MG63 (cell line): ENCODE results near the gene IRF2BPL. TPM values are rescaled to one million over a fixed set of nuclear protein-coding genes. Genes with fewer than 3 reads are reported as not detected.
"Not testable (repeated sequence)": the region's sequence is repeated elsewhere in the genome, so short reads cannot be mapped to it uniquely, and the experiment has no call there.

Source experiments
- DNase-seq: peaks from one replicate; pipeline ENCODE4 v3.0.0-alpha.2; 2020
- H3K27me3 ChIP-seq: fragments of 250-450 bp; sonication (Bioruptor Pico); 2 replicates; pipeline ENCODE4 v1.5.1; 2020; ENCODE audit warnings: mild to moderate bottlenecking, moderate library complexity
- H3K36me3 ChIP-seq: fragments of 250-450 bp; sonication (Bioruptor Pico); 2 replicates; pipeline ENCODE4 v1.5.1; 2020; ENCODE audit warnings: mild to moderate bottlenecking, moderate library complexity
- H3K4me3 ChIP-seq: fragments of 250-450 bp; sonication (Bioruptor Pico); 2 replicates; pipeline ENCODE4 v1.5.1; 2020; ENCODE audit warnings: mild to moderate bottlenecking, moderate library complexity
- H3K9me3 ChIP-seq: fragments of 250-450 bp; sonication (Bioruptor Pico); 2 replicates; pipeline ENCODE4 v1.5.1; 2020; ENCODE audit warnings: mild to moderate bottlenecking, moderate library complexity
- total RNA-seq: library from RNA; depleted of rRNA; stranded (reverse); fragments of >200 nt; shearing (Covaris generic); gene quantifications from 2 replicates; pipeline ENCODE4 v1.2.3, GENCODE V29; 2014; ENCODE audit warnings: low replicate concordance

The IRF2BPL gene
- total RNA-seq, 1 experiment from 2014 or later, result 34.9 TPM

- H3K9me3 ChIP-seq, result no peaks in the 10 kb centered on the region
- peaks cover 28% of the 10 kb centered on the region for H3K36me3 ChIP-seq
- H3K27me3 ChIP-seq, result no peaks in the 10 kb centered on the region
- peak overlapping the region; percentile 73 for H3K4me3 ChIP-seq
- DNase-seq, result peak; percentile 33
These were observed 1.5 kb downstream of the IRF2BPL start for GRCh38 chr14:77026930-77027537.

DNA sequence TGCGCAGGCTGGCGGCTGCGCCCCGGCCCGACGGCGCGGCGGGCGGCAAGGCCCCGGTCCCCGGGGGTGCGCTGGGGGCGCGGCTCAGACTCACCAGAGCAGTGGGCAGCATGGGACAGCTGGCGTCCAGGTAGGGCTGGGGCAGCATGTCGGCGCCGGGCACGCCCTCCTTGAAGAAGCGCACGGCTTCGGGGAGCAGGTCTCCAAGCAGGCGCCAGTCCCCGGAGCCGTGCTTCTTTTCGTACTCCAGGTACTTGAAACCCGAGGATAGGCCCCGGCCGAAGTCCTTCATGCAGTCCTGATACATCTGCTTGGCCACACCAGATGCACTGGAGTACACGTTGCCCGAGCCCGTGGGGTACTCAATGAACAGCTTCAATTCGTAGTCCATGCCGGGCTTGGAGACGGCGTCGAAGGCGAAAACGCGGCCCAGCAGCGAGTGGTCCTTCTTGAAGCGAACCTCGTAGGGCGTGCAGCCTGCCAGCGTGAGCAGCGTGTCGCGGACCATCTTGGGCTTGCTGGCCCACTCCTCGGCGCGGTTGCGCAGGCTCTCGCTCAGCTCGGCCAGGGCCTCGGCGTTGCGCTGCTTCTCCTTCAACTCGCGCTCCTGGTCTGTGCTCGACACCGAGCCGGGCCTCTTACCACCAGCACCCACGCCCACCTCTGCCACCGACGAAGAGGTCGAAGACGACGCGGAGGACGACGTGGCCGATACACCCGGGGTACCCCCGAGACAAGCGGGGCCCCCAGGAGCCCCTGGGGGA, 2.2 kb downstream of the IRF2BPL start:
- DNase-seq, result no peak
- Histone ChIP-seq H3K9me3 (no peaks in the 10 kb centered on the region), H3K36me3 (peaks cover 28% of the 10 kb centered on the region), H3K4me3 (peak overlapping the region; percentile 73), H3K27me3 (no peaks in the 10 kb centered on the region)

DNA sequence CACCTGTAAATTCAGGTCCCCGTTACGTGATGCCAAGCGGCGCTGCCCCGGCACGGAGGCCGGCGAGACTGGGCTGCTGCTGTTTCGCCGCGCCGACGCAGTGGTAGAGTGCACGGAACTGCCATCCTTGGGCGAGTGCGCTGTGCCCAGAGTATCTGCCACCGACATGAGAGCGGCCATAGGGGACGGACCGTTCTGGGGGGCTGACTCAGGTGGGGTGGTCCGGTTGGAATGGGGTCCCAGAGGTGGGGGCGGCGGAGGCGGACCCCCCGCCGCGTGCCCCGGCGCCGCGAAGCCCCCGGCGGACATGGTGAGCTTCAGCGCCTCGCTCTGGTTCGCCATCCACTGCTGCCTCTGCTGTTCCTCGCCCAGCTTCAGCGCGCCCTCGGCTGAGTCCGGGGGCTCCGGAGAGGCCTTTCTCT, 2.8 kb downstream of the IRF2BPL start:
- H3K36me3 ChIP-seq, result peaks cover 28% of the 10 kb centered on the region
- no peak for DNase-seq
- H3K4me3 ChIP-seq, result peak overlapping the region; percentile 73
- no peaks in the 10 kb centered on the region for H3K27me3 ChIP-seq
- no peaks in the 10 kb centered on the region for H3K9me3 ChIP-seq

DNA sequence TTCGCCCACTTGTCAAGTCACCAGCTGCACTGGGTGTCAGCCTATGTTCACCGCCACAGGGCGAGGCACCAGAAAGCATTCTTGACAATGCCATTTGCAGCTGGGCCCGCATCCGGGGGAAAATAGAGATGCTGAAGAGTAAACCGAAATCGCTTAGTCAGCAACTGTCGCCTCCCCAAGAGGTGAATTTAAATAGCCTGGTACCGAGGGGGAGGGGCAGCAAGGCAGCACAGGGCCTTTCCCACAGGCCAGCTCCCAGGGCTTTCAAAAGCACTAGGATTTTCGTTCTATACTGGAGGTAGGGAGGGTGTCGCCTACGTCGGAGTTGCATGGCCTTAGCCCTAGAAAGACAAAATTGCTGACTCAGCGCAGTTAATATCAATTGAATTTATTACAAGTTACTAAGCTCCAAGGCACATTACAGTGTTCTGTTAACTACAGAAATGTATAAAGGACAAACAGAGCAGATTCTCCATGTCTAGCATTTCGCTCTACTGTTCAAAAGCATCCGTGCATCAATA, 4.3 kb downstream of the IRF2BPL start:
- H3K4me3 ChIP-seq, result peak overlapping the region; percentile 73
- H3K36me3 ChIP-seq, result peaks cover 28% of the 10 kb centered on the region
- H3K9me3 ChIP-seq, result no peaks in the 10 kb centered on the region
- H3K27me3 ChIP-seq, result no peaks in the 10 kb centered on the region
- no peak for DNase-seq

- H3K4me3 ChIP-seq, result peak overlapping the region; percentile 73
- peak; percentile 49 for DNase-seq
- H3K9me3 ChIP-seq, result no peaks in the 10 kb centered on the region
These were observed 5.2 kb downstream of the IRF2BPL start for GRCh38 chr14:77023001-77023996.

DNA sequence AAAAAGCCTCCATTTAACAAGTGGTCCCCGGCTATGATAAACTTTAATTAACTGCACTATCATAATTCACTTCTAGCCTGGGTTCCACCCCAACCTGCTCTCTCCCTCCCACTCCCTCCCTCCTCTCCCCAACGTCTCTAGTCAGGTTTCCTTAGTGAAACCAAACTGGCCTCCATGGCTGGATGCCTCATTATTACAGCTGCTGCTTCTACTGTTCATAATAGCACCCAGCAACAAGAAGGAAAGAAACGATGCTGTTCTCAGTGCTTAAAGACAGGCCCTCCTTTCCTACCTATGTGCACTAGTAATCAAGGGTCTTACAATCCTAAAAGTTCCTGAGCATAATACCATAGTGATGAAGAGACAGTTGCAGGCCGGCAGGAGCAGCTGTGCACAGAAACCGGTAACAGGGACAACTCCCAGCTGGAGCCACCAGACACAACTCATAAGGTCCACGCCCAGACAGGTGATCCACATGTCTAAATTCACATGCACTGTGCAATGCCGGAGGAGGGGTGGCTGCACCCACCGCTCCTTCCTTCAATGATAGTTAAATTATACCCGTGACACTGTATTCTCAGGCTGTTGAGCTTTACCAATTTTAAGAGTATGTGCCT, 6.2 kb downstream of the IRF2BPL start:
- Histone ChIP-seq H3K27me3 (no peaks in the 10 kb centered on the region), H3K36me3 (peaks cover 28% of the 10 kb centered on the region), H3K9me3 (no peaks in the 10 kb centered on the region), H3K4me3 (no peak overlapping the region)
- no peak for DNase-seq

More at GRCh38 chr14:77023001-77023996, 5.2 kb downstream of the IRF2BPL start:
- Histone ChIP-seq H3K36me3 (peaks cover 28% of the 10 kb centered on the region), H3K27me3 (no peaks in the 10 kb centered on the region)

DNA sequence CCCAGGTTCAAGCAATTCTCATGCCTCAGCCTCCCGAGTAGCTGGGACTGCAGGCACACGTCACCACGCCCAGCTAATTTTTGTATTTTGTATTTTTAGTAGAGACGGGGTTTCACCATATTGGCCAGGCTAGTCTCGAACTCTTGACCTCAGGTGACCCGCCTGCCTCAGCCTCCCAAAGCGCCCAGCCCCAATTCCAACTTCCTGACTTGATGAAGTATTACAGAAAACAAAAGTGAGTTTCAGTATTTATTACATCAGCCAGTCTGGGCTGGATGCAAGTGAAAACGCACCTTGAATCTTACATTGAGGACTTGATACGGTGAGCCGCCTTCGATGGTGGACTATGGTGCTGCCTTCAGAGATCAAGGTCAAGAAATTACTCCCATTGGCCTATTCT, 7.1 kb downstream of the IRF2BPL start:
- not testable (repeated sequence) for DNase-seq, H3K4me3 ChIP-seq, H3K9me3 ChIP-seq, H3K27me3 ChIP-seq
- H3K36me3 ChIP-seq, result peaks cover 26% of the 10 kb centered on the region

DNA sequence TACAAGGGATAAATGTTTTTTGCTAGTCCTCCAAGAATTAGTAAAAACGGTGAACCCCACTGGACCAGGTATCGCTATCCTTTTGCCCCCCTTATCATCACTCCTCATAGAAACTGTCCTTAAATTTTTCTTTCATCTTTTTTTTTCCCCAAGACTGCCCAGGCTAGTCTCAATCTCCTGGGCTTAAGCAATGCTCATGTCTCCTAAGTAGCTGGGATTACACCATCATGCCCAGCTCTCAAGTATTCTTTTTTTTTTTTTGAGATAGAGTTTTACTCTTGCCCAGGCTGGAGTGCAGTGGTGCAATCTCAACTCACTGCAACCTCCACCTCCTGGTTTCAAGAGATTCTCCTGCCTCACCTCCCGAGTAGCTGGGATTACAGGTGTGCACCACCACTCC, 9.7 kb downstream of the IRF2BPL start:
- Histone ChIP-seq H3K4me3 (no peak overlapping the region), H3K9me3 (no peaks in the 10 kb centered on the region), H3K36me3 (peaks cover 4% of the 10 kb centered on the region), H3K27me3 (no peaks in the 10 kb centered on the region)
- no peak for DNase-seq

GRCh38 chr14:77017666-77018065, 10.8 kb downstream of the IRF2BPL start:
- no peaks in the 10 kb centered on the region for H3K36me3 ChIP-seq
- H3K4me3 ChIP-seq, result no peak overlapping the region
- no peak for DNase-seq
- H3K9me3 ChIP-seq, result no peaks in the 10 kb centered on the region
- no peaks in the 10 kb centered on the region for H3K27me3 ChIP-seq

GRCh38 chr14:77014734-77015133, 13.8 kb downstream of the IRF2BPL start:
- no peak for DNase-seq
- no peaks in the 10 kb centered on the region for H3K36me3 ChIP-seq
- H3K4me3 ChIP-seq, result no peak overlapping the region
- H3K27me3 ChIP-seq, result no peaks in the 10 kb centered on the region
- H3K9me3 ChIP-seq, result no peaks in the 10 kb centered on the region

GRCh38 chr14:77014004-77014604, 14.4 kb downstream of the IRF2BPL start:
- no peak for DNase-seq
- H3K9me3 ChIP-seq, result no peaks in the 10 kb centered on the region
- no peak overlapping the region for H3K4me3 ChIP-seq
- H3K36me3 ChIP-seq, result no peaks in the 10 kb centered on the region
- H3K27me3 ChIP-seq, result no peaks in the 10 kb centered on the region

DNA sequence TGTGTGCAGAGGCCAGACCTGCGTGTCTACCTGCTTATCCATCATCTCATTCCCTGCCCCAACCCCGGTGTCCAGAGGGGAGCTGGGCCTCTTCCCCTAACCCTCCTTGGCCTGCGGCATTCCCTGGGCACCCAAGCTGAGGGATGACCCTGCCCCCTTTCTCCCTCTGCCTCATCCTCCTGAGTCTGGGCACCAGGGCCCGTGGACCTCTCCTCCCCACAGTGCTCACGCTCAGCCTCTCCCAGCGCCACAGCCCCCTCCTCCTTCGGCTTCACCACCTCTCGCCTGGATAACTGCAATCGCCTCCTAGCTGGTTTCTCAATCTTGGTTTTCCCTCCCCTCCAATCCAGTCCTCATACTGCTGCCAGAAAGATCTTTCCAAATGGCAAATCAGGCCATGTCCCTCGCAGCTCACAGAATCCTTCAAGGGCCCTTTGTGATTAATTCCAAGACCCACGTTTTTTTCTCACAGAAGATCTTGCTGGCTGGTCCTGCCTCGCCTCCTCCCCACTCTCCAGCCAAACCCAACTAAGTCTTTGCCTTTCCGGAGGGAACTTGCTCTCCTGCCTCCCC, 16.2 kb downstream of the IRF2BPL start:
- DNase-seq, result no peak
- H3K36me3 ChIP-seq, result no peaks in the 10 kb centered on the region
- no peaks in the 10 kb centered on the region for H3K9me3 ChIP-seq
- H3K27me3 ChIP-seq, result no peaks in the 10 kb centered on the region
- H3K4me3 ChIP-seq, result no peak overlapping the region

DNA sequence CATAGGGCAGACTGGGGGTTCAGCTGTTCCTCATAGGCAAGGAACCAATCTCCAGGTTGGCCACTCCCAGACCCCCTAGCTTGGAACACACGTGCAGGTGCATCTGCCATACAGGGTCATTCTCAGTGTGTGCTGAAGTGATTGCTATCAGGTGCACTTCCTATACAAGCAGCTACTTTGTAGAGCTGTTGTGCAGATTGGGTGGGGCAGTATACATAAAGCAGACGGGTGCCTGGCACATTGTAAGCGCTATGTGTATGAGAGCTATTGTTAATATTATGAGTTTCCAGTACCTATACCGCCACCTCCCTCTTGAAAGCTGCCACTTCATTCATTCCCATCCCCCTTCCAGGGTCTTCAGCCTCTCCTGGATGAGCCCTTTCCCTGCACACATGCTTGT, 17.3 kb downstream of the IRF2BPL start:
- no peaks in the 10 kb centered on the region for H3K27me3 ChIP-seq
- H3K4me3 ChIP-seq, result no peak overlapping the region
- H3K9me3 ChIP-seq, result no peaks in the 10 kb centered on the region
- no peaks in the 10 kb centered on the region for H3K36me3 ChIP-seq
- no peak for DNase-seq

- H3K9me3 ChIP-seq, result no peaks in the 10 kb centered on the region
- H3K36me3 ChIP-seq, result no peaks in the 10 kb centered on the region
- H3K4me3 ChIP-seq, result no peak overlapping the region
- no peak for DNase-seq
- no peaks in the 10 kb centered on the region for H3K27me3 ChIP-seq
These were observed 19.5 kb downstream of the IRF2BPL start for GRCh38 chr14:77009014-77009413.

DNA sequence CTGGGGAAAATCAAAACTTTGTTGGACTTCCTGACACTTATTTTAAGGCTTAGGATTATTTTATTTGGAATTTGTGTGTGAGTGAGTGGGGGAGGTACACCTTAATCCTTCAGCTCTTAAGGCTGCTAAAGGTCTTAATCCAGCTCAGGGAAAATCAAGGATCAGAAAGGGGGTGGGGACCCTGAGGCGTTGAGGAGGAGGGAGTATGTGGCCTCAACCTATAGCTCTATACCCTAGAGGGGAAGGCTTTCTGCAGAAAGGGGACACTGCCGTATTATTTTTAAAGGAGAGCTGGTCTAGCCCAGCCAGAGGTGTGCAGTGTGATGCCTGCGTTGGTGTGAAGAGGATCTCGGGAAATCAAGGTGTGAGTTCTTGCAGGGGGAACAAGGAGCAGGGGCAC, 20.0 kb downstream of the IRF2BPL start:
- Histone ChIP-seq H3K4me3 (no peak overlapping the region), H3K27me3 (no peaks in the 10 kb centered on the region), H3K36me3 (no peaks in the 10 kb centered on the region), H3K9me3 (no peaks in the 10 kb centered on the region)
- no peak for DNase-seq

GRCh38 chr14:77007975-77008421, 20.5 kb downstream of the IRF2BPL start:
- no peak for DNase-seq
- no peak overlapping the region for H3K4me3 ChIP-seq
- no peaks in the 10 kb centered on the region for H3K9me3 ChIP-seq
- no peaks in the 10 kb centered on the region for H3K36me3 ChIP-seq
- H3K27me3 ChIP-seq, result no peaks in the 10 kb centered on the region
